ENCODE results near the gene GID8. TPM values are rescaled to one million over a fixed set of nuclear protein-coding genes. Genes with fewer than 3 reads are reported as not detected.

The GID8 gene
- total RNA-seq, 1 experiment from 2014 or later, result 40.2 TPM

DNA sequence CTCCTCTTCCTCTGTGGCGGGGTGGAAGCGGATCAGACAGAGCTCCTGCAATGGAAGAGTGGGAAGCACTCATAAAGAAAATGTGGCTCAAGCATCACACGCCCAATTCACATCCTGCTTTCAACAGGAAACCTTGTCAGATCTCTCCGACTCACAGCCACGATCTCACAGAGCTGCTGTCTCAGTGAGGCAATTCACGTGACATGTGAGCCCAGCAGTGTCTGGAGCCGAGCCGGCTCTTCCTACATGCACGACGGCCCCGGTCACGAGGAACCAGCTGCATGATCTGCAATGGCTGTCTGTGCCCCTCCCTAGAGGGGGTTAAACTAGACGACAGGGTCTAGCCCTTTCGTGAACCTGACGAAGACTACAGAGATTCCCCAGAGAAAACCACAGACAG, 46.8 kb upstream of the GID8 start:
- Histone ChIP-seq H3K4me1 (ENCODE audit: insufficient read depth, low read length, poor library complexity, severe bottlenecking) (peaks cover 14% of the 10 kb centered on the region), H3K27ac (ENCODE audit: low read depth, low read length, poor library complexity, severe bottlenecking) (no peak overlapping the region), H3K27me3 (replicated peaks; ENCODE audit: insufficient read depth, low read depth, low read length, poor library complexity) (no peaks in the 10 kb centered on the region), H3K9me3 (ENCODE audit: low read depth, low read length, poor library complexity, severe bottlenecking) (no peaks in the 10 kb centered on the region), H3K4me3 (ENCODE audit: low read depth, low read length, poor library complexity, severe bottlenecking) (no peak overlapping the region), H3K36me3 (ENCODE audit: insufficient read depth, low read length, poor library complexity, severe bottlenecking) (peaks cover 91% of the 10 kb centered on the region)
- no peak for TF ChIP-seq CTCF (conservative IDR thresholded peaks at IDR 0.05; ENCODE audit: low read depth, low read length)
- TF ChIP-seq EZH2 (IDR thresholded peaks at IDR 0.05; ENCODE audit: borderline replicate concordance, low read depth, low read length, poor library complexity, severe bottlenecking), result no peak
- BruUV-seq (replicated peaks), result no TSS peak
- DNase-seq (ENCODE audit: low spot score), result no peak
- ChIA-PET POLR2A (ENCODE audit: low non-redundant PET) (no interaction called here), CTCF (no interaction called here)
- intact Hi-C loops (cut with micrococcal nuclease; ENCODE audit: unreplicated experiment), result no loop called here

GRCh38 chr20:62892348-62893304, 45.3 kb upstream of the GID8 start:
- ChIA-PET POLR2A (ENCODE audit: low non-redundant PET) (no interaction called here), CTCF (no interaction called here)
- no peak for TF ChIP-seq EZH2 (IDR thresholded peaks at IDR 0.05; ENCODE audit: borderline replicate concordance, low read depth, low read length, poor library complexity, severe bottlenecking)
- H3K4me1 ChIP-seq (ENCODE audit: insufficient read depth, low read length, poor library complexity, severe bottlenecking), result peaks cover 7% of the 10 kb centered on the region
- H3K27me3 ChIP-seq (replicated peaks; ENCODE audit: insufficient read depth, low read depth, low read length, poor library complexity), result no peaks in the 10 kb centered on the region
- BruUV-seq (replicated peaks), result no TSS peak
- intact Hi-C loops (cut with micrococcal nuclease; ENCODE audit: unreplicated experiment), result no loop called here
- H3K4me3 ChIP-seq (ENCODE audit: low read depth, low read length, poor library complexity, severe bottlenecking), result no peak overlapping the region
- no peak for DNase-seq (ENCODE audit: low spot score)
- H3K27ac ChIP-seq (ENCODE audit: low read depth, low read length, poor library complexity, severe bottlenecking), result no peak overlapping the region
- H3K9me3 ChIP-seq (ENCODE audit: low read depth, low read length, poor library complexity, severe bottlenecking), result no peaks in the 10 kb centered on the region
- H3K36me3 ChIP-seq (ENCODE audit: insufficient read depth, low read length, poor library complexity, severe bottlenecking), result peaks cover 96% of the 10 kb centered on the region

- DNase-seq (ENCODE audit: low spot score), result no peak
- POLR2A ChIA-PET (ENCODE audit: low non-redundant PET), result no interaction called here
- Histone ChIP-seq H3K4me1 (ENCODE audit: insufficient read depth, low read length, poor library complexity, severe bottlenecking) (no peaks in the 10 kb centered on the region), H3K4me3 (ENCODE audit: low read depth, low read length, poor library complexity, severe bottlenecking) (no peak overlapping the region), H3K27me3 (replicated peaks; ENCODE audit: insufficient read depth, low read depth, low read length, poor library complexity) (no peaks in the 10 kb centered on the region), H3K36me3 (ENCODE audit: insufficient read depth, low read length, poor library complexity, severe bottlenecking) (peaks cover 85% of the 10 kb centered on the region), H3K27ac (ENCODE audit: low read depth, low read length, poor library complexity, severe bottlenecking) (no peak overlapping the region), H3K9me3 (ENCODE audit: low read depth, low read length, poor library complexity, severe bottlenecking) (no peaks in the 10 kb centered on the region)
- intact Hi-C loops (cut with micrococcal nuclease; ENCODE audit: unreplicated experiment), result no loop called here
- BruUV-seq (replicated peaks), result TSS peak; percentile 14
- TF ChIP-seq EZH2 (IDR thresholded peaks at IDR 0.05; ENCODE audit: borderline replicate concordance, low read depth, low read length, poor library complexity, severe bottlenecking), result no peak
- TF ChIP-seq CTCF (conservative IDR thresholded peaks at IDR 0.05; ENCODE audit: low read depth, low read length), result no peak
- CTCF ChIA-PET, result no interaction called here
Observed at GRCh38 chr20:62893700-62894099, 44.2 kb upstream of the GID8 start.

All from A673 (cell line).